Lung (tissue), 12 donors: ENCODE results near the gene ATP8B3. TPM values are rescaled to one million over a fixed set of nuclear protein-coding genes. Genes with fewer than 3 reads are reported as not detected.

Experiments used
- ATAC-seq: fragments of 200-7000 bp; cut with Tn5 transposase; one replicate; pipeline ENCODE4 v1.9.1; 2020; ENCODE audit warnings: moderate number of reproducible peaks; ENCODE audit not compliant: insufficient read depth, low FRiP score
- DNase-seq, 3 donors: peaks; one replicate each; pipeline ENCODE4 v3.0.0-alpha.2; 2013 to 2017
- H3K27ac ChIP-seq, 2 donors: one replicate each; pipeline ENCODE4 v1.5.1; 2013; ENCODE audit warnings: mild to moderate bottlenecking in 2 of 2, moderate library complexity in 2 of 2, control low read depth in 1 of 2, inconsistent platforms in 1 of 2, low read depth in 1 of 2, low read length in 1 of 2
- H3K27me3 ChIP-seq, 3 donors: one replicate each; pipeline ENCODE4 v1.5.1; 2013; ENCODE audit warnings: low read length in 2 of 3; ENCODE audit not compliant: control insufficient read depth in 3 of 3, insufficient read depth in 3 of 3
- H3K36me3 ChIP-seq, 4 donors: one replicate each; pipeline ENCODE4 v1.5.1; 2013; ENCODE audit warnings: low read length in 4 of 4, mild to moderate bottlenecking in 1 of 4, moderate library complexity in 1 of 4; ENCODE audit not compliant: control insufficient read depth in 4 of 4, insufficient read depth in 4 of 4
- H3K4me1 ChIP-seq, 5 donors: one replicate each; pipeline ENCODE4 v1.5.1; 2013; ENCODE audit warnings: low read length in 5 of 5, mild to moderate bottlenecking in 2 of 5, moderate library complexity in 1 of 5; ENCODE audit not compliant: control insufficient read depth in 5 of 5, insufficient read depth in 5 of 5
- H3K4me3 ChIP-seq: one replicate; pipeline ENCODE4 v1.5.1; 2013; ENCODE audit warnings: mild to moderate bottlenecking, control low read depth, moderate library complexity
- H3K9ac ChIP-seq, 2 donors: one replicate each; pipeline ENCODE4 v1.5.1; 2013; ENCODE audit warnings: low read length in 2 of 2, control low read depth in 1 of 2; ENCODE audit not compliant: insufficient read depth in 1 of 2
- H3K9me3 ChIP-seq, 4 donors: one replicate each; pipeline ENCODE4 v1.5.1; 2013; ENCODE audit warnings: low read length in 3 of 4, mild to moderate bottlenecking in 1 of 4, moderate library complexity in 1 of 4; ENCODE audit not compliant: control insufficient read depth in 4 of 4, insufficient read depth in 3 of 4
- WGBS, 2 donors: extraction: QIAGEN DNeasy Blood & Tissue Kit; methylation state at CpG; one replicate each; pipeline ENCODE4 v1.1.7; 2013; 5-methylcytosine and 5-hydroxymethylcytosine counted together
- polyA plus RNA-seq, 2 donors: library from polyadenylated mRNA; stranded (reverse); fragments of 200-250 nt; gene quantifications; one replicate each; pipeline ENCODE4 v1.2.1, GENCODE V29; 2013
- total RNA-seq, 2 donors: library from RNA; depleted of rRNA in 1 of 2; stranded (reverse); fragments of >200 nt in 1 of 2; gene quantifications; one replicate each; pipeline ENCODE4 v1.2.1, GENCODE V29; 2014 to 2021
- TF ChIP-seq, protein P1 (sequence below): IDR thresholded peaks from 2 replicates; pipeline ENCODE4 v1.5.1; 2012; ENCODE audit warnings: mild to moderate bottlenecking; ENCODE audit errors: control extremely low read depth, extremely low read depth
- donor health status: control.
- donor health status: control.
- donor health status: Bipolar disorder and iron deficiency.
- donor health status: healthy.
- donor health status: DM: yes; HTN: yes; CAD: no.

Gene ATP8B3
- total and polyA plus RNA-seq, 4 donors: 0.69 to 2.4 (median 1.8) TPM

- H3K9ac ChIP-seq: no peak overlapping the region
- no peaks in the 10 kb centered on the region for H3K27me3 ChIP-seq
- TF ChIP-seq, protein P1, sequence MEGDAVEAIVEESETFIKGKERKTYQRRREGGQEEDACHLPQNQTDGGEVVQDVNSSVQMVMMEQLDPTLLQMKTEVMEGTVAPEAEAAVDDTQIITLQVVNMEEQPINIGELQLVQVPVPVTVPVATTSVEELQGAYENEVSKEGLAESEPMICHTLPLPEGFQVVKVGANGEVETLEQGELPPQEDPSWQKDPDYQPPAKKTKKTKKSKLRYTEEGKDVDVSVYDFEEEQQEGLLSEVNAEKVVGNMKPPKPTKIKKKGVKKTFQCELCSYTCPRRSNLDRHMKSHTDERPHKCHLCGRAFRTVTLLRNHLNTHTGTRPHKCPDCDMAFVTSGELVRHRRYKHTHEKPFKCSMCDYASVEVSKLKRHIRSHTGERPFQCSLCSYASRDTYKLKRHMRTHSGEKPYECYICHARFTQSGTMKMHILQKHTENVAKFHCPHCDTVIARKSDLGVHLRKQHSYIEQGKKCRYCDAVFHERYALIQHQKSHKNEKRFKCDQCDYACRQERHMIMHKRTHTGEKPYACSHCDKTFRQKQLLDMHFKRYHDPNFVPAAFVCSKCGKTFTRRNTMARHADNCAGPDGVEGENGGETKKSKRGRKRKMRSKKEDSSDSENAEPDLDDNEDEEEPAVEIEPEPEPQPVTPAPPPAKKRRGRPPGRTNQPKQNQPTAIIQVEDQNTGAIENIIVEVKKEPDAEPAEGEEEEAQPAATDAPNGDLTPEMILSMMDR: no peak
- H3K4me1 ChIP-seq: peaks cover 2 to 73% (median 52%) of the 10 kb centered on the region in 5 donors
- H3K4me3 ChIP-seq: no peak overlapping the region
- H3K36me3 ChIP-seq: peaks cover 0 to 3% (median 0%) of the 10 kb centered on the region in 4 donors
- peak overlapping the region; percentile 73 to 80 for H3K27ac ChIP-seq
- DNase-seq (no peak), ATAC-seq (no peak)
- WGBS, 2 donors: 20 to 48% methylated on average over 16 of the region's 16 CpGs
- no peaks in the 10 kb centered on the region for H3K9me3 ChIP-seq
These were observed 45.7 kb upstream of the ATP8B3 start for GRCh38 chr19:1857648-1858326.

GRCh38 chr19:1856698-1857603 lies 44.9 kb upstream of the ATP8B3 start:
- peak overlapping the region in 1 of 2 donors; percentile 53 for H3K9ac ChIP-seq

DNA sequence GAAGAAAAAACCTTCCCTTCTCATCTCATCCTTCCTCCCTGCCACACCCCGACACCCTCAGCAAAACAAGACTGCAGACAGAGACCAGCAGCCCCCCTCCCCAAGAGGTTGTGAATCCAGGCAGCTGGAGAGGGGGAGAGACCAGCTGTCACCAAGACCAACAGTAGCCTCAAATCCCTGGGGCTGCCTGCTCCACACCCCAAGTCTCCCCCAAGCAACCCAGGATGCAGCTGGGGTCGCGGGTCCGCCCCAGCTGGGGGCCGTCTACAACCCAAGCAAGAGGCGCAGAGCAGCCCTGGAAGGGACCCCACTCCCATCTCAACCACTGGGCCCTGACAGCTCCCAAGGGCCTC lies 44.2 kb upstream of the ATP8B3 start:
- H3K4me1 ChIP-seq: peaks cover 0 to 75% (median 54%) of the 10 kb centered on the region in 5 donors
- no peaks in the 10 kb centered on the region for H3K27me3 ChIP-seq
- peaks cover 0 to 3% (median 0%) of the 10 kb centered on the region in 4 donors for H3K36me3 ChIP-seq
- no peaks in the 10 kb centered on the region for H3K9me3 ChIP-seq
- 15 to 54% methylated on average over 5 to 6 of the region's 6 CpGs for WGBS, 2 donors
- H3K27ac ChIP-seq: peak overlapping the region; percentile 73 to 94
- DNase-seq (no peak), ATAC-seq (no peak)
- H3K4me3 ChIP-seq: peak overlapping the region; percentile 12
- TF ChIP-seq, protein P1: no peak
- peak overlapping the region in 1 of 2 donors; percentile 53 for H3K9ac ChIP-seq

More at GRCh38 chr19:1856698-1857603, 44.9 kb upstream of the ATP8B3 start:
- peaks cover 0 to 3% (median 0%) of the 10 kb centered on the region in 4 donors for H3K36me3 ChIP-seq
- peak overlapping the region; percentile 25 for H3K4me3 ChIP-seq
- H3K27ac ChIP-seq: peak overlapping the region; percentile 73 to 94
- ATAC-seq (peak; percentile 38), DNase-seq (peak; percentile 66 to 84 (median 82))
- H3K27me3 ChIP-seq: no peaks in the 10 kb centered on the region
- WGBS, 2 donors: 1 to 4% methylated on average over 42 to 73 of the region's 73 CpGs
- H3K9me3 ChIP-seq: no peaks in the 10 kb centered on the region
- TF ChIP-seq, protein P1: no peak
- H3K4me1 ChIP-seq: peaks cover 2 to 75% (median 56%) of the 10 kb centered on the region in 5 donors
